H1 (cell line): Measurements from ENCODE around the gene DYNLT1. TPM values are rescaled to one million over a fixed set of nuclear protein-coding genes. Genes with fewer than 3 reads are reported as not detected.

ENCODE experiments used
- ATF3 ChIP-seq: IDR thresholded peaks from 2 replicates; pipeline ENCODE4 v1.6.1; 2011; ENCODE audit warnings: low read depth, mild to moderate bottlenecking, low read length; ENCODE audit not compliant: insufficient read depth
- CHD7 ChIP-seq: fragments of 300-600 bp; sonication (generic); IDR thresholded peaks from 2 replicates; pipeline ENCODE4 v1.7.1; 2012; ENCODE audit warnings: low read length, moderate library complexity, mild to moderate bottlenecking, inconsistent platforms; ENCODE audit not compliant: insufficient replicate concordance
- polyA plus RNA-seq, 7 experiments: library from polyadenylated mRNA; depleted of rRNA in 3 of 7; stranded (reverse) in 5 of 7; unstranded in 2 of 7; fragments of >200 nt in 5 of 7; fragments of 200-250 nt in 2 of 7; gene quantifications; 1 replicate in 5 of 7; 2 replicates in 1 of 7; 4 replicates in 1 of 7; pipeline versions ENCODE4 v1.2.1 to v1.2.3, GENCODE V29; 2011 to 2013; ENCODE audit warnings: missing spikeins in 2 of 7, mixed read lengths in 2 of 7
- total RNA-seq: library from RNA; stranded (reverse); fragmentation: NEBNext Ultra II Directional; extraction: Animal tissue kit (Norgen Biotek cat#: 25700); gene quantifications from 2 replicates; pipeline ENCODE4 v1.2.1, GENCODE V29; 2021

The DYNLT1 gene
- total and polyA plus RNA-seq, 2 of the 8 experiments (the other 6 are each of a cell fraction or from before 2014, with no cell fraction given) = 119 to 245 TPM

- TF ChIP-seq ATF3 (no peak), CHD7 (no peak)
These were observed 50.9 kb downstream of the DYNLT1 start (continued) for GRCh38 chr6:158593670-158594069.
